HG02610 (cell line): ENCODE data around the gene TMEM30A.

Experiments used
- ATAC-seq: cut with Tn5 transposase; IDR thresholded peaks from one replicate; pipeline ENCODE4 v1.9.1; 2021; ENCODE audit warnings: mild to moderate bottlenecking, moderate library complexity; ENCODE audit not compliant: unreplicated experiment

The TMEM30A gene

DNA sequence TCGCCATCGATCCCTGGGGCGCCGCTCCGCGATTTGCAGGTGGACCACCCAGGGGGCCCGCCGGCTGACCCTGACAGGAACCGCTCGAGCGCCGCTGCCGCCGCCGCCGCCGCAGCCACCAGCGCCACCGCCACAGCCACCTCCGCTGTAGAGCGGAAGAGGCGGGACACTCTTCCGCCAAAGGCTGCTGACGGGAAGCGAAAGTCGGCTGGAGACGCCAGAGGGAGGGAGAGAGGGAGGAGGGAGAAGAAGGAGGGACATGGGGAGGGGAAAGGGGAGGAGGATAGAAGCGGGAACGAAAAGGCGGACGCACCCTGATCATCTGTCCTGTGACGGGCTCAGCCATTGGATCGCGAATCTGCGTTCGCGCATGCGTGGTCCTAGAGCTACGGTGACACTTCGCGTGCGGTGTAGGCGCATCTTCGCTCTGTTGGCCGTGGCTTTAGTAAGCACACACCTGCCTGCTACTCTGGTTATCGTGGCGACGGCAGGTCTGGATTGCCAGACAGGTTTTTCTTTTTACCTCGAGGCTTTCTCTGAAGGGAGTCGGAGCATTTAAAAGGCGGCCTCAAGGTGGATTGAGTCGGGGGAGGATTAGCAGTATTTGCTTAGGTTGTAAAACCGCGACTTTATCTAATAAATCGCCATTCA is at the start of gene TMEM30A:
TMEM30A (minus strand) TSS at position 161 of the 651 bp plus-strand sequence; CDS start at position 7, 154 bp downstream.
- ATAC-seq = peak; percentile 95

DNA sequence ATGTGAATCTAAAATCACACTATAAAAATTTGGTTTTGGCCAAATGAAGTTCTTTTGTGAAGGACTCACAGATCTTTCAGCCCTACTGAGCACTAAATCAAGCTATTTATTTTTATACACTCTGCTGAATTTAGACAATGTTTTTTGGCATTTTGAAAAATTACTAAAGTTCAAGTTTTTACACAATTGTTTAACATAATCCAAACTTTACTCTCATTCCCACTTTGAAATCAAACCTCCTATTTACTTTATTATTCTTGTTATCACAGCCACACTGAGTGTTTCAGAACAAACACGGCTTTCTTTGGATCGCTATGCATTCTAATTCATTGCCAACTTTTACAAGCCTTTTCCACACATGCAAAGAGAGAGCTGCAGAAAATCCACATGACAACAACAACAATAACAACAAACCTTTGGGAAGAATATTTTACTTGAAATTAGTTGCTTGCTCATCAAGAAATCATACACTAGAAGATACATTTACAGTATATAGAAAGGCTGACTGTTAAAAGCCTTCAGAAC is 49.1 kb upstream of the TMEM30A start:
- no peak for ATAC-seq

DNA sequence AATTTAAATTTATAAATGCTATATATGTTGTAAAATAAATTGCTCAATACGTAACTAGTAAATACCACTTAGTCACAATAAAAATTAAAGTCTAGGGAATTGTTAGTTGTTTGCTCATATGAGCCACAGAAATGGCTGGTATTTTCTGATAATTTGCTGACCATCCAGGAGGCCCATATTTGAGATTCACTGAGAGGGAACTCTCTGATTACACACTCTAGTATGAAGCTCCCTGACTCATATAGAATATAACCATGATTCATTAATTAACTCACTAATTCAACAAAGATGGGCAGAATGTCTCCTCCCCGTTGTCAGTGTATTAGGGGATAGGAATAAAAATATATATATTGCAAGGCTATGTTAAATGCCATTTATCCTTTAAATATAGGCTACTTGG is 46.6 kb upstream of the TMEM30A start:
- no peak for ATAC-seq

DNA sequence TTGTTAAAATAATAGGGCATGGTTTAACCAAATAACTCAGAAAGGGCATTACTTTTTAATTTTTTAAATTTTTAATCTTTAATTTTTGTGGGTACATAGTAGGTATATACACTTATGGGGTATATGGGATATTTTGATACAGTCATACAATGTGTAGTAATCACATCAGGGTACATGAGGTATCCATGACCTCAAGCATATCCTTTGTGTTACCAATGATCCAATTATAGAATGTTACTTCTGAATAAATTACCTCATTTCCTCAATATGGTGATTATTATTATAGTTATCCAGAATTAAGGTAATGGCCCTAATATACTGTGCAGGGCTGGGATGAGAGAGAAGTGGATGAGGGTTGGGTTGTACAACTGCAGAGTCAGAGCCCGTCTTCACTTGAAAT is 45.1 kb upstream of the TMEM30A start:
- no peak for ATAC-seq

DNA sequence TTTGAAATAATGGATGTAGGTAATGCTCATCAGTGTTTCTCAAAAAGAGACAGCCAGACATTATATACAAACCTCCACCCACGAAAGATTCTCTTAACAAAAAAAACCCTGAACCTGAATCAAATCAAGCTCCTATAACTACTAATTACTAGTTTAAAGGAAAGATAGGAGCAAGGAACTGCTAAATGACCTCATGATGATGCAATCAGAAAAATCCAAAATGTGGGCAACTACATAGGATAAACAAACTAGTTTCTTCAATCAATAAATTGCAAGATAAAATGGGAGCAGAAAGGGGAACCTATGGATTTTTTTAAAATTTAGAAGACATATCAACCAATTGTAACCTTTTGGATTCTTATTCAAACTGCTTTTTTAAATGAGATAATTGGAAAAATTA is 43.2 kb upstream of the TMEM30A start:
- no peak for ATAC-seq

DNA sequence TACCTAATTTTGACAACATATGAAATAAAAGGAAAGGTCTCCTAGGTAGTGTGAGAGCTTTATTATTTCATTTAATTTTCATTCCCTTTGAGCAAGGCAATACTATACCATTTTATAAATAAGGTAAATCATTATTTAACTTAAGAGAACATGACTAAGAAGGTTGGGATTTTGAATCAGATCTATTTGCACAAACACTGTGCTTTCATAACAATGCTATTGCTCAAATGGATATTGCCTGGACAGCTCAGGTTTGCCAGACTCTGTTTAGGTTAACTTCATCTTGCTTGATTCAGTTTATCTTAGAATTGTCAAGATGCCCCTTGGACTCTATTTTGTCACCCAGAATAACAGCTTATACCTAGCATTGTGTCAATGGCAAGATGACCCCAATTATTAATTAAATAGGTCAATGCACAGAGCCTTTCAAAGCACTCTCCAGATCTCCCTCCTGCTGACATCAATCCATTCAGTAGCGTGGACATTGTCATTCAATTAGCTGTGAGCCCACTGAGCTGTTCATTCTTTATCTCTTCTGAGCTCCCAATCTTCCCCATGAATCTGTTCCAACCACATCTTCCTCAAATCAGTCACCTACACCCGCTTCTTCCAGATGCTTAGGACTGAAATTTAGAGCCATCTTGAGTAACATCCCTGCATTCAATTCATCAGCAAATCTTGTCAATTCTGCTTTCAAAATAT is 42.1 kb upstream of the TMEM30A start:
- no peak for ATAC-seq

DNA sequence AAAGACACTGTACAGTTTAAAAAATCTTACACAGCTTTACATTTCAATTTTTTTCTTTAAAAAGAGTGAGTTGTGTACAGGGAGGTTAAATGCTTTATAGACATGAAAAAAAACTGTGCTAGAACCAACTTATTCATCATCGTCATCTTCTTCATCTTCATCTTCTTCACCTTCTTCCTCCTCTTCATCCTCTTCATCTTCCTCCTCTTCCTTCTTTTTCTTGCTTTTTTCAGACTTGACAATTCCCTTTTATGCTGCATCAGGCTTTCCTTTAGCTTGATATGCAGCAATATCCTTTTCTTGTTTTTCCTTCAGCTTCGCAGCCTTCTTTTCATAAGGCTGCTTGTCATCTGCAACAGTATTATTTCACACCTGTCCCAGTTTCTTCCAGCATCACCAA is 34.3 kb upstream of the TMEM30A start:
- ATAC-seq = no peak

DNA sequence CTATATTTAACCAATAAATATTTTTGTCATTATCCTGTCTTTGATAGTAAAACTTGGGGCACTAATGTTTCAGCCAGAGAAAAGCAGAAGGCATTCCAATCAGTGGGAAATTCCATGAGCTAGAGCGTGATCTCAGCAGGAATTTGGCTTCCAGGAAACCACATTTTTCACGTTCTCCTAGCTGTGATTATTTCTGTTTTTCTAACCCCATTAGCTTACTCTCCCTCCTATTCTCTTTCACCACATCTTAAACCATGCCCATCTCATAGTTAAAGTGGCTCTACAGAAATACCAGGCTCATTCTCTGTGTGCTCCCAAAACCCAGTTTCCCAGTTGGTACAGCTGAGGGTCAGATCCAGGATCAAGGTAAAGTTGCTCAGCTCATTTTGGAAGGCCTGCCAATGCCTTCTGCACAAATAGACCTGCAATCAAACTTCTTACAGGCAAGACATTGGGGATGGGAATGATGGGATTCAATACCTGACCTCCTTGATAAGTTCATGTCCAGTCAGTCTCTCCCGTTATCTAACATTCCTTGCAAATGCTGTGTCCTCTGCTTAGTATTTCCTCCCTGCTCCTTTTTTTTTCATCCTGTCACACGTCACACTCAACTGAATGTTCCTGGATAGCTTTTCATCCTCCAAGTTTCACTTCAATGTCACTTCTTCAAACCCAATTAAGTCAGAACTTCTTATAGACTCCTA is 33.1 kb upstream of the TMEM30A start:
- ATAC-seq = no peak

DNA sequence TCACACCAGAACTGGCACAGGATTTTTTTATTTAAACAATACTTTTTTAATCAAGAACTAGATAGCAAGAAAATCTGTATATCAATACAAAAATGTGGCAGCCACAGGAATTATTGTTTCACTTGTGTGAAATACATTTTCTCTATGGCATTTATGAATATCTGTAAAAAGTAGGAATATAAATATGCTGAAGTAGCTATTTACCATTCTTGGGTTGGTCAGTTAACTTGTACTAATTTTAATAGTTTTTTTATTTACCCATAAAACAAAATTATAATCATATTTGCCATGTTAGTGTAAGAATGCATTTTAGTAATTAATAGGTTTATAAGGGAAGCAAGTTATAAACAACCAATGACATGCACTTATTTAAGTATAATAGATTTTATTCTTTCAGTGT is 31.4 kb upstream of the TMEM30A start:
- ATAC-seq = no peak

DNA sequence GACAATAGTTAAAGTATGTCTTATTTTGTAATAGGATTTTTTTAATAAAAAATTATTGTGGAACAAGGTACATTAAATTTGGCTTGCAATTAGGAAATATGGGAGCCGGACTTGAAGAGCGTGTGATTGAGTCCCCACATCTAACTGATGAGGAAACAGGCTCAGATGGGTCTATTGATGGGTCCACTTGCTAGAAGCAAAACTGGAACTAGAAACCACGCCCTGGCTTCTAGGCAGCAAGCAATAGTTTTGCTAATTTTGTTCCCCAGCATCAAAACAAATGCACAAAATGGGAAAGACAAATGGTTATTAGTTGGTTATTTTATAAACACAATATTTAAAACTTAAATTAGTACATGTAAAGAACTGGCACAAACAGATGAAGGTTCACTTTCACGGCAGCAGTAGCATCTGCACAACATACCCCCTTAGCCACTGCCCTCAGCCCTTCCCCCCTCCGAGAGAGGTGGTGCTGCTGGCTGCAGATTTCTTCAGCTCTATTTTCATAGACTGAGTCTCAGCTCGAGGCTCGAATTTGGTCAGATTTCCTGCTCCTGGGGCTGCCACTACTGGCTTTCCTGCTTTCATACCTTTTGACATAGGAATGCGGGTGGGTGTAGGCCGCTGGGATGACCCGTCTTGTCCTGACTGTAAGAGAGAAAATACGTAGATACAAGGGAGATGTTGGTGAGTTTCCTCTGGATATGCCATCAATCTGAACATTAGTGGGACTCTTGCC is 23.8 kb upstream of the TMEM30A start:
- no peak for ATAC-seq

DNA sequence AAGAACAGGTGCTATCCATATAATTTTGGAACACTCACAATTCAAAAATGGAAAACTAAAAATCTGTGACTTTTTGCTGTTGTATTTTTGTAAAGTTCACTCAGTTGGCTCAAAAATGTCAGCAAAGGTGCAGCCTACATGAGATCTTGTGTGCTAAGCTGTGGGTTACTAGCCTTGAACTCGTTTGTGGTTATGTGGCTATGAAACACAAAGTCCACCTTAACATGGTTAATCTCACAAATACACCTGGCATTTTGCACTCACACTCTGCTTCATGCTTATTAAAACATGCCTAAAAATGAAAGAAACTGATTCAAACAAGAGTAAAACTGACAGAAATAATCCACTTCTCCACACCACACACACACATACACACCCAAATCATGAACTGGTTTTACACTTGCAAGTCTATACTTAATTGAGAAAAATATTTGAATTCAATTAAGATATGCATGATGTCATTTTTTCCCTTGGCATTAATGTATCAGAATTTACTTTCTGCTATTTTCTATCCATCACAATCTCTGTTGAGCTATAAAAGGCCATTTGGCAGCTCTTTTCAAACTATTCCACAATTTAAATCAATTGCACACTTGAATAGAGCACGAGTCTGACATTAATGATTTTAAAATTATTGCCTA is 22.9 kb upstream of the TMEM30A start:
- ATAC-seq = no peak

DNA sequence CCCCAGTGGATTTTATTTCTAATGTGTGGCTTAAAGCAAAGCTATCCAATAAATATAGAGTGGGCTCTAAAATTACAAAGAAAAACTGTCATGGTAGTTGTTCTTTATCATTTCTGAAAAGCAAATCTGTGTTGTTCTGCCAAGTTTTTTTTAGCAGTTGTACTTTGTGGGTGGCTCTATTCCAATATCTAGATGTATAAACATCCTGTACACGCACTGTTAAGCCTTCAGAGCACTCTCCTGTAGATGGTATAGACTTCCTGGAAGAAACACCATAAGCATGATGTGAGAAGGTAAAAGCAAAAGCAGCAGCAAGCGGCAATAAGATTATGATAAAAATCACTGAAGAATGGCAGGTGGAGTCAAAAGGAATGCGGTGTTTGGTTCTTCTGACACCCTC is 21.5 kb upstream of the TMEM30A start:
- no peak for ATAC-seq

DNA sequence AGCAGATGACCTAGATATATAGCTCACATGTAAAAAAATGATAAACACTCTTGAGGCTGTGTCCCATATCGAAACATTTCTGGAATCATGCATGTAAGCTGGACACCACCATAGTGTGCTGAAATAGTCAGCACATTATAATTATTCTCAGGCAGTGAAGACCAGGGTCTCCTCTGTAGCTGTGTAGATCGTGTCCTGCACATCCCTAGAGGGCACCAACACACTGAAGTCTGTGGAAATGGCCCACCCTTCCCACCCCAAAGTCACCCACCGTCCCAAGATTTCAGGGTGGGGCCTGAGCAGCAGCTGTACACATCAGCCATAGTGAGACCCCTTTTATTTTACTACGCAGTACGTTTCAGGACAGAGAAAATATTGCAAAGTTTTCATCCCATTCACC is 21.0 kb upstream of the TMEM30A start:
- no peak for ATAC-seq

DNA sequence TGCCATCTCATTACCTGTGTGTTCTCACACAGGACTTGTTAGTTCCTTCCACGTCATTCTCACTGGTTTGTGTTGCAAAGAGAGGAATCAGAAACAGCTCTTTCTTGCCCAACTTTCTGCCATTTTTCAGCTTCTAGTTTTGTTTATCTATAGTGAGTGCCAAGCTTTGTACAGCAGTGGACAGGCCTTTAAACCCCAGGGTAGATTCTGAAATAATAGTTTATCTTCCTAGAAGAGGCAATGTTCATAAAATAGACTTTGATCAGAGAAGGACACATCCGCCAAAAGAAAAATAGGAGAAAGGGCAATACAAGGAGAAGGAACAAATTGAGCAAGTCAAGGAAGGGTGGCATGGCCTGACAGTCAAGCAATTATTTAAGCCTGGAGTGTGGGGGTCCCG is 17.7 kb upstream of the TMEM30A start:
- ATAC-seq = no peak

DNA sequence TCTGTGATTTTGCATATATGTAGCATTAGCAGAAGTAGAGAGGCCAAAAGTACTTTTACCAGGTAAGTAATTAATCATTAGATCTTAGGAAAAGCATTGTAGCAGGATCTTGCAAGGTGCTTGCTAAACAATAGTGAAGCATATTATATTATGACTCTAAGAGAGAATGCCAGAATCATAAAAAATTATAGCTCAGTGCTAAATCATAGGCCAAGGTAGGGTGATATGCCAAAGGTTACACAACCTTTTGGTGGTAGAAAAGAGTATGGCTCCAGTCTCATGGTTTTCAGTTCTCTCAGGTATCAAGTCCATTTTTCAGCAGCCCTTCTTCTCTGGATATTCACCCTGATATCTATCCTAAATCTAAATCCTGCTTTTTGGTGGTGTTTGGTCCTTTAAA is 16.9 kb upstream of the TMEM30A start:
- no peak for ATAC-seq

DNA sequence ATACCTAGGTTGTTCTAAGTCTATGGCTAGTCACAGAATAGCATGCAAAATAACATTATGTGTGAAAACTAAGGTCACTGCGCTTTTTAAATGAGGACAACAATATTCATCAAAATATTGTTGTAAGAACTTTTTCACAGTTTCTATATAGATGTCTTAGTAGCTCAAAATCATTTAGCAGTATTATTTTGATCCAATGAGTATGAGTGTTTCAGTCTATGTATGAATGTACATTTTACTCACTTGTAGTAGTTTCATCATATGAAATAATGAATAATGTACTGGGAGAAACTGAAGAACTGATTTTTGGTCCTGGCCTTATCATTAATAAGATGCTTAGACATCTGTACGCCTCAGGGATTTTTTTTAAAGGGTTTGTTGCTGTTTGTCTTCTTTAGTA is 16.5 kb upstream of the TMEM30A start:
- no peak for ATAC-seq

DNA sequence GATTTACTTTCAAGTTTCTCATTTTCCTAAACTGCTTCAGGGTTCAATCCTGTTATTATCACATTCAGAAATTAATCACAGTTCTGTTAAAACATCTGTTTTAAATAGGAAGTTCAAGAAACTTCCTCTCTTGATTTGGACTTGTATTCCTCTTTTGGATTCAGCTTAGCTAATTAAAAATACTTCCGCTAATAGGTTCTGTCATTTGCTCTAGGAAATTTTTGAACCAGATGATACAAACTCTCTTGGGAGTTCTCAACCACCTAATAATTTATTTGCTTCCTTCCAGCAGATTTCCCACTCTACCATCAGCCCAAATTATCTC is 15.9 kb upstream of the TMEM30A start:
- ATAC-seq = no peak

DNA sequence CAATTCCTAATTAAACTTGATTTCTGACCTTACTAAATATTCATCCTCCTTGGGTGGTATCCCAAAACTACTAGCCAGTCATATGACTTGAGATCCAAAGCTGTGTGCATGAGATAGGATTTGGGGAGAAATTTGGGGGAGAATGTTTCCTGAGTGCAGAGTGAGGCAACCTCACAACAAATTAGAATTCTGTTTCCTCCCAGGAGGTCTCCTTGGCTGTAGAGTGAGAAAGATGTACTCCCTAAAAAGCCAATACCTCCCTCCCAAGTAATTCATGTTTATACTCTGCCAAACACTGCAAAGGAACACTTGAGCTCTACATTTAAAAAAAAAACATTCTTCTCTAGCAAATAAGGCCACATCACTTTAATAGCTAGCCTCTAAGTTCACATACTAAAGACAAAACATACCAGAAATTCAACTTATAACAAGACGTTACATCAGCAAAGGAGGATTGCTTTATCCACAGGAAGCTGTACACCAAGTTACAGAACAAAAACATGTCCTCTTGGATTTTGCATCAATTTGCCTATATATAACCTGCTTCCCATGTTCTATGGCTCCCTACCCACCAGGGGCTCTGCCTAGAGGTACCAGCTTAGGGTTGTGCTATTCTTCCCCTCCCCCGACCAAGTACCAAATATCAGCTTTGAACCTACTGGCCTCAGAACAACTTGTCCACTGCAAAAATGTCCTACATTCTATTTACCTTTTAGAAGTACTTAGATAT is 15.4 kb upstream of the TMEM30A start:
- no peak for ATAC-seq

DNA sequence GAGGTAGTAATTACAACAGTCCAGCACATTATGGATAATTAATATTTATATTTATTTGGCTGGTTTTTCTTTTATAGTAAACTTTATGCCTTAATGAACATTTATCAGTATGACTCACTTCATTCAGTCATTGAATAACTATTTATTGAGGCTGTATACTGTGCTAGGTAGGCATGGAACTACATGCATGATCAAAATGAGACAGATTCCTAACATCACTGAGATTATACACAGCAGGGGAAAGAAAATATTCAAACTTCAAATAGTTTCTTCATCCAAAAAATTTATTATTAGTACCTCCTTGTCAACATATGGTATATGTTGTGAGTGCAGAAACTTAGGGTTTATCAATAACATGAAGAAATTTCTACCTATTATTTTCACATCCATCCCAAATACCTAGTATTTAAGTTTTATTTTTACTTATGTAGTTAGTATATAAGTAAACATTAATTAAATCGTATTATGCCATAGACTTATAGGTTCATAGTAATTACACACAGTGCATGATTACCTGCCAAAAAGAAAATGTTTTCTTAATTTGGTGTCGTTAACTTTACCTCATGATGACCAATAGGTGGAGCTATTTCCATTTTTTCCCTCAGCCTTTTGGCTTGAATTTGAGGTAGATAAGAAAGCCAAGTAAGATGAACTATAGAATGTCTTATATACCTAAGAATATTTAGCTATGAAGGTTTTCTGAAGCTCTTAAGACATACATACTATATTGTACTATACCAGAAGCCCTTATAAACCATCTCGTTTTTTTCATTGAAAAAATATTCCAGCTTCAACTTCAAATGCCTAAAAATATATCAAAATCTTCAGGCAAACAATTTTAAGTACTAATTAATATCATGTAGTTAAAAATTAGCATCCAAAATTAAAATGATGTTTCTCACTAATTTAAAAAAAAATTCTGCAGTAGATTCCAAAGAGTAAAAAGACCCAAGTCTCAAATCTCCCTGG is 12.5 kb upstream of the TMEM30A start:
- peak; percentile 75 for ATAC-seq
